ENCODE results near the gene SERPINA5. TPM values are rescaled to one million over a fixed set of nuclear protein-coding genes. Genes with fewer than 3 reads are reported as not detected.

SERPINA5 gene
- total RNA-seq, 1 donor from 2014 or later = 1.9 TPM

GRCh38 chr14:94640721-94641631 is 59.8 kb downstream of the SERPINA5 start:
- DNase-seq (ENCODE audit: low read depth) = no peak
- Histone ChIP-seq H3K27me3 (ENCODE audit: control insufficient read depth, insufficient read depth, low read length) (no peaks in the 10 kb centered on the region), H3K36me3 (ENCODE audit: control insufficient read depth, insufficient read depth, low read length) (no peaks in the 10 kb centered on the region), H3K4me3 (ENCODE audit: low read depth, low read length) (no peak overlapping the region)
- no peak for TF ChIP-seq CTCF (IDR thresholded peaks at IDR 0.05; ENCODE audit: insufficient read depth, low read length, poor library complexity, severe bottlenecking)

GRCh38 chr14:94641632-94641955 is 60.4 kb downstream of the SERPINA5 start:
- no peak for DNase-seq (ENCODE audit: low read depth)
- Histone ChIP-seq H3K36me3 (ENCODE audit: control insufficient read depth, insufficient read depth, low read length) (no peaks in the 10 kb centered on the region), H3K4me3 (ENCODE audit: low read depth, low read length) (no peak overlapping the region), H3K27me3 (ENCODE audit: control insufficient read depth, insufficient read depth, low read length) (no peaks in the 10 kb centered on the region)
- TF ChIP-seq CTCF (IDR thresholded peaks at IDR 0.05; ENCODE audit: insufficient read depth, low read length, poor library complexity, severe bottlenecking) = no peak

Other genes with a start within 250 kb of the SERPINA5 start
- gene SERPINA2, start 214.7 kb upstream of the SERPINA5 start, total RNA-seq = not detected in 2 replicates
- 18.1 and 23.2 TPM in 2 replicates for gene SERPINA1, start 192.8 kb upstream of the SERPINA5 start, total RNA-seq
- gene SERPINA11, start 128.6 kb upstream of the SERPINA5 start, total RNA-seq = not detected in 2 replicates
- gene SERPINA9, start 105.2 kb upstream of the SERPINA5 start, total RNA-seq = not detected in 2 replicates
- not detected in 2 replicates for gene SERPINA12, start 72.0 kb upstream of the SERPINA5 start, total RNA-seq
- gene SERPINA4, start 20.0 kb upstream of the SERPINA5 start, total RNA-seq = not detected in 2 replicates
- 33.9 and 45.3 TPM in 2 replicates for gene SERPINA3, start 31.0 kb downstream of the SERPINA5 start, total RNA-seq
- gene GSC, start 188.7 kb downstream of the SERPINA5 start, total RNA-seq = not detected in 2 replicates

All from kidney epithelial cell (primary cell).